HG02759 (cell line): ENCODE data around the gene STAC.

Experiments
- ATAC-seq: cut with Tn5 transposase; IDR thresholded peaks from one replicate; pipeline ENCODE4 v1.9.1; 2021; ENCODE audit warnings: mild to moderate bottlenecking, moderate library complexity; ENCODE audit not compliant: unreplicated experiment

Gene STAC

GRCh38 chr3:36511791-36512486 is 131.6 kb downstream of the STAC start:
- no peak for ATAC-seq

- ATAC-seq, result no peak
Measured at GRCh38 chr3:36512555-36512954, 132.3 kb downstream of the STAC start.

DNA sequence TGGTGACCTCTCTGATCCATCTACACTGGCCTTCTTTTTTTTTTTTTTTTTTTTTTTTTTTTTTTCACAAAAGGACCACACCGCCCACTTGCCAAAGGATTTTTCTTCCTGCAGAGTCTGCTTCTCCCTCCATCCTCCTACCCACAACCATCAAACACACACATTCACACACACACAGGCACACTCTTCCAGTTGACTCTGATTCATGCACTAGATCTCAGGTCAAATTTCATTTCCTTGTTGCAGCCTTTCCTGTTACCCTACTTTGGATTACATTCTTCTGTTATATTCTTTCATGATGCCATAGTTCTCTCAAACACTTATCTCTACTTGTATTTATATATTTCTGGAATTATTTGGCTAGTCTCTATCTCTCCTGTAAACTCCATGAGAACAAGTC is 133.9 kb downstream of the STAC start:
- no peak for ATAC-seq

- ATAC-seq, result no peak
Measured at GRCh38 chr3:36519682-36520081, 139.4 kb downstream of the STAC start.

DNA sequence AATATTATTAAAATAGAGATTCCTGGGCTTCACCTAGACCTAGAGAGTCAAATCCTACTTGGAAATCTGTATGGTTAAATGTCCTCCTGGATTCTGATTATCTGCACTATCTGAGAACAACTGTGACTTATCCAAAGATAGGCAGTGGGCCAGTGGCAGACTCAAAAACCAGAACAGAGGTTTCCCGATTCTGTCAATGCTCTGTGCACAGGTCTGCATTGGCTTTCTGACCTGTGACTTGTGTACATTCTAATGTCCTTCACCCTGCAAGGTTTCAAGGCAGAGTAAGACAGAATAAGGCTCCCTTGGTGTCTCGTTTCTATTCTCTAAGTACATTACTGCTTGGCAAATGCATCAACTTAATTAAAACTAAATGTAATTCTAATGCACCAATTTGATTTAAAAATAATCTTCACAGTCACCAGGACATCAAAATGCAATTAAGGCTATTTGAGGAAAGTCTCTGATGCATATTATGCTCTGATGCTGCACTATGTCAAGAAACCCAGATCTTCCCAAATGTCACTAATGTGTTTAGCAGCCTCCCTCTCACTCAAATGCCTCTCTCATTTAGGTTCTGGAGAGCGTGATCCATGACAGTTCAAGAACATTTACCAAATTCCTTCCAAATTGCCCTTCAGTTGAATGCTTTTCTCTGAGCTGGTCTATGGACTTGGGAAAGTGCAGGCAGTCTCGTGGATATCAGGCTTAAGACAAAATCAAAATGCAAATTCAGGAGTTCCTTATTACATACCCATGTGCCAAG is 140.1 kb downstream of the STAC start:
- no peak for ATAC-seq

GRCh38 chr3:36521007-36521379 is 140.7 kb downstream of the STAC start:
- ATAC-seq, result no peak

GRCh38 chr3:36524560-36524959 is 144.3 kb downstream of the STAC start:
- ATAC-seq, result no peak

- ATAC-seq, result no peak
Measured at GRCh38 chr3:36525115-36525801, 145.0 kb downstream of the STAC start.

- ATAC-seq, result no peak
Measured at GRCh38 chr3:36538136-36538749, 157.9 kb downstream of the STAC start.

DNA sequence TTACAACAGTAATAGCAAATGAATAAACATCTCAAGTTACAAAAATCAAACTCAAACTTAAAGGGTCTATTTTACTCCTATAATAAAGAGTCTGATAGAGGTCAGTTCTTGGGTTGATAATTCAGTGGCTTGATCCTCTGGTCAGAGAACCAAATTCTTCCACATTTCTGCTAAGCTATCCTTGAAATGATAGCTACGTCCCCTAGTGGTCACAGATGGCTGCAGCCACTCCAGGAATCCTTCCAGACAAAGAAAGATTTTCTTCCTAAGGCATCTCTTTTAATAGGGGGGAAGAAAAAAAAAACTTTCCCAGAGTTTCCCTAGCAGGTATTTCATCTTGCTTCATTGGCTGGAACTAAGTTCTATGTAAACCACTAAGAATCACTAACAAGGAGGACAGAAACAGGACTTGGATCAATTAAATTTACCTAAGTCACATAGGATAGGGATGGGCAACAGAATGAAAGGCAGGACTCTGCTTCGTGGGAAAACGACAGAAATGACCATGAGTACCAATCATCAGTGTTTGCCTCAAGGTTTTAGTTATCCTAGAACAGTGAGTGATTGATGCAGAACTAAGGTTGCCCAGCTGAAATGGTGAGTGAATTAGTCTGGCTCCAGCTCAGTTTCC is 160.7 kb downstream of the STAC start:
- no peak for ATAC-seq

GRCh38 chr3:36542186-36542585 is 161.9 kb downstream of the STAC start:
- no peak for ATAC-seq

DNA sequence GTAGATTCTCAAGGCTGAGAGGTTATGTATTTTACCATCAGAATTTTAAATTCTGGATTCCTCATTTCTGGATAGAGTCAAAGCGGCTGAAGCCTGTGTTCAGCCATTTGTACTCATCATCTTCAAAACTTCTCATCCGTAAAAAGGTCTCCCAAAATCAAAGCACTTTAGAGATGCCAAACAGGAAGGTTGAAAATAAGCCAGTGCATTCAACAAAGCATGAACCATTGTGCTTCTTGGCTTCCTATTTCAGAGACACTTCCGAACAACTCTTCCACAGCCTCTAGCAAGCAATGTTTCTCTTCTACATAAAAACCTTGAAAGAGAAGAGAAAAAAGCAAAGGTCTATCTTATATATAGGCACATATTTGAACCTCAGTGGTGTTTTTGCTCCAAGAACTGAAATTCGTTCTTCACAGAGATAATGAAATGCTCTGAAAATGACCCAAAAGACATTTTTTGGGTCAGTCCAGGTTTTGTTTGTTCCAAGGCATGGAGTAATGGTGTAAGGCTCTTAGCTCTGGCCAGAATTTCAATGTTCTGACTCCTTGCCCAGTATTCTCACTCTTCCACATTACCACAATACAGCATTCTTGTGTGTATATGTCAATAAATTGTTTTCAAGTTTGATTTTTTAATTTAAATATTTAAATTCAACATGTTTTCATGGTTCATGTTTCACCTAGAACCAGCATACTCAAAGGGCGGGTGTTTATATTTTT is 163.1 kb downstream of the STAC start:
- ATAC-seq, result no peak

- no peak for ATAC-seq
Measured at GRCh38 chr3:36546226-36546625, 165.9 kb downstream of the STAC start.

DNA sequence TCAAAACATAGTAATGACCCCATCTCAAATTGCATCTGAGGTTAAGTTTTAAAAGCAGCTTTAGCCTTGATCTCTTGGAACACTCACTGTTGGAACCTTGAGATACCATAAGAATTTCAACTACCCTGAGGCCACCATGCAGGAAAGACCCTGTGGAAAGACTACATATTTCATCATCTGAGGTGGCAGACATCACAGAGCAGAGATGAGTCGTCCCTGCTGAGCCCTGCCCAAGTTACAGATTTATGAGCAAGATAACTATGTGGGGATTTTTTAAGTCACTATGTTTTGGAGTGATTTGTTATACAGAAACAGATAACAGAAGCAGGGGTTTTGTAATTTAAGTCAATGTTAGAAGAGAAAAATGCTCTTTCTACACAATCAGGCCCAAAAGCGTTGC is 168.4 kb downstream of the STAC start:
- ATAC-seq, result no peak

GRCh38 chr3:36557021-36557707 is 176.9 kb downstream of the STAC start:
- ATAC-seq, result peak; percentile 74

GRCh38 chr3:36557708-36558421 is 177.6 kb downstream of the STAC start:
- no peak for ATAC-seq

DNA sequence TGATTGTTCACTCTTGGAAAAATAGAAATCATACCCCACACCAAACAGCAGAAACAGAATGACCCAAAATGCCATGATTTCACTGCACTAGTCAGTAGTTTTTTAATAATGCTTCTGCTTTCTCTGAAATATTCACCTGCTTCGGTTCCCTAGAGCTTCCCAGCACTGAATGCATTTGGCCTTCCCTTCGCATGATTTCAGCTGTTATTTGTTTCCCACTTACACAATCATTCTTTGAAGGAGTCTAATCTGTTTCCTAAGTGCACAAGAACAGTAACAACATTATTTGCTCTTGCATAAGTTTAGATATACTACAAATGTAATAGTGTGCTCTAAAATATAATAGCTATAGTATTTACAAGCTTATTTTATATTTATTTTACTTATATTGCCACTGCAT is 178.7 kb downstream of the STAC start:
- no peak for ATAC-seq

- ATAC-seq, result no peak
Measured at GRCh38 chr3:36560685-36561084, 180.4 kb downstream of the STAC start.

GRCh38 chr3:36561601-36562000 is 181.3 kb downstream of the STAC start:
- ATAC-seq, result no peak
